HEK293T (cell line): Measurements from ENCODE around the gene RER1.

ENCODE experiments used
- ARNT ChIP-seq: fragments of 450-650 bp; IDR thresholded peaks from 2 replicates; pipeline ENCODE4 v1.6.1; 2017; ENCODE audit warnings: mild to moderate bottlenecking
- BHLHE40 ChIP-seq: fragments of 450-650 bp; IDR thresholded peaks from 2 replicates; pipeline ENCODE4 v1.6.1; 2016; ENCODE audit warnings: mild to moderate bottlenecking, moderate library complexity, borderline replicate concordance
- CTBP1 ChIP-seq: fragments of 450-650 bp; IDR thresholded peaks from 2 replicates; pipeline ENCODE4 v1.6.1; 2016; ENCODE audit warnings: borderline replicate concordance
- ELF4 ChIP-seq: fragments of 450-650 bp; IDR thresholded peaks from 2 replicates; pipeline ENCODE4 v1.6.1; 2017; ENCODE audit warnings: antibody characterized with exemption
- FOXA1 ChIP-seq: fragments of 450-650 bp; IDR thresholded peaks from 2 replicates; pipeline ENCODE4 v1.6.1; 2016; ENCODE audit warnings: mild to moderate bottlenecking
- FOXK2 ChIP-seq: fragments of 450-650 bp; IDR thresholded peaks from 2 replicates; pipeline ENCODE4 v1.6.1; 2016; ENCODE audit warnings: mild to moderate bottlenecking
- FOXM1 ChIP-seq: fragments of 450-650 bp; IDR thresholded peaks from 2 replicates; pipeline ENCODE4 v1.6.1; 2017; ENCODE audit warnings: mild to moderate bottlenecking, borderline replicate concordance
- HDGF ChIP-seq: fragments of 450-650 bp; IDR thresholded peaks from 2 replicates; pipeline ENCODE4 v1.6.1; 2017; ENCODE audit warnings: antibody characterized with exemption, borderline replicate concordance
- LEF1 ChIP-seq: fragments of 450-650 bp; IDR thresholded peaks from 2 replicates; pipeline ENCODE4 v1.6.1; 2017; ENCODE audit warnings: mild to moderate bottlenecking, borderline replicate concordance
- NFRKB ChIP-seq: fragments of 450-650 bp; IDR thresholded peaks from 2 replicates; pipeline ENCODE4 v1.6.1; 2016; ENCODE audit warnings: mild to moderate bottlenecking, moderate library complexity
- SP1 ChIP-seq: fragments of 450-650 bp; IDR thresholded peaks from 2 replicates; pipeline ENCODE4 v1.6.1; 2017
- SUZ12 ChIP-seq: fragments of 450-650 bp; IDR thresholded peaks from 2 replicates; pipeline ENCODE4 v1.6.1; 2016; ENCODE audit warnings: mild to moderate bottlenecking
- TARDBP ChIP-seq: fragments of 450-650 bp; IDR thresholded peaks from 2 replicates; pipeline ENCODE4 v1.6.1; 2016
- ZNF384 ChIP-seq: fragments of 450-650 bp; IDR thresholded peaks from 2 replicates; pipeline ENCODE4 v1.6.1; 2016

DNA sequence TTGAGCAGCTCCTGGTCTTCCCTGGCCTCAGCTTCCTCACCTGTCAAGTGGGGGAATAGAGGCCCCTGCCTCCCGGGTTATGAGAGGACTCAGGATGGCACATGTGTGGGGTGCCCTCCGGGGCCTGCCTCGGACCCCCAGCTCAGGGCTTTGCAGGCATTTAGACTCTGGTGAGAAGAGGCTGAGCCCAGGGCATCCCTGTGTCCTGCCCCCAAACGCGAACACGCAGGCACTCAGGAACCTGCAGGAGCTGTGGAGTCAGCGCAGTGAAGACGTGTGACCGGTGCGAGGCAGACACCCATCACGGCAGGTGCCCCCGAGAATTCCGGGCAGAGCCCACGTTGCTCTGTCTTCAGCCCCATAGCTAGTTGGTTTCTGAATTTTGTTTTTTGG is 26.2 kb downstream of the RER1 start:
- TF ChIP-seq HDGF (no peak), ELF4 (no peak), FOXK2 (no peak), ZNF384 (no peak), BHLHE40 (no peak), SP1 (no peak), LEF1 (no peak), SUZ12 (no peak), FOXA1 (no peak), NFRKB (no peak), FOXM1 (no peak), TARDBP (no peak), CTBP1 (no peak), ARNT (no peak)
